Heart left ventricle (tissue), 13 donors: Measurements from ENCODE around the gene MT1X.

ENCODE experiments used
- CTCF ChIP-seq, 12 donors: fragments of 200-600 bp; sonication (generic) in 4 of 12; IDR thresholded peaks; one replicate each; pipeline versions ENCODE4 v1.5.0 to v1.8.0; 2018 to 2022; ENCODE audit warnings: antibody characterized with exemption in 12 of 12, mild to moderate bottlenecking in 5 of 12
- POLR2A ChIP-seq, 2 donors: fragments of 450-650 bp; IDR thresholded peaks; one replicate each; pipeline ENCODE4 v1.6.1; 2017; ENCODE audit warnings: antibody characterized with exemption in 2 of 2, mild to moderate bottlenecking in 2 of 2, moderate library complexity in 2 of 2
- donor health status: ischemic (EF 13 %, LVEDD 7.1; RV severe dilation, severe dysfunction).
- donor health status: DM: no; HTN: yes; CAD: no.
- donor health status: DM: no; HTN: no; CAD: no.
- donor health status: ischemic (EF 25% LVEDD 6.9; RV normal size, moderate dysfunction).
- donor health status: ischemic (EF 25% LVEDD 5.7; RV mildly dilated, moderate dysfunction).
- donor health status: ischemic (EF 35%, LVEDD 5.7; RV mildly dilated, moderate dysfunction).
- donor health status: nonischemic (EF 11% LVEDD 7.7; RV severe dilation, severe dysfunction).
- donor health status: DM: yes; HTN: yes; CAD: no.
- donor health status: PGD.
- donor health status: ischemic (EF 29% LVEDD 5.4; RV normal size, mild dysfunction).
- donor health status: nonischemic (EF 23%, LVEDD 6.1; RV moderate dilation, normal function).

- TF ChIP-seq POLR2A (IDR thresholded peaks at IDR 0.05): no peak
- no peak for TF ChIP-seq CTCF (IDR thresholded peaks at IDR 0.05)
Measured at GRCh38 chr16:56670620-56670934, 11.7 kb upstream of the MT1X start.
